ENCODE results near the gene TMEM204.

The TMEM204 gene

DNA sequence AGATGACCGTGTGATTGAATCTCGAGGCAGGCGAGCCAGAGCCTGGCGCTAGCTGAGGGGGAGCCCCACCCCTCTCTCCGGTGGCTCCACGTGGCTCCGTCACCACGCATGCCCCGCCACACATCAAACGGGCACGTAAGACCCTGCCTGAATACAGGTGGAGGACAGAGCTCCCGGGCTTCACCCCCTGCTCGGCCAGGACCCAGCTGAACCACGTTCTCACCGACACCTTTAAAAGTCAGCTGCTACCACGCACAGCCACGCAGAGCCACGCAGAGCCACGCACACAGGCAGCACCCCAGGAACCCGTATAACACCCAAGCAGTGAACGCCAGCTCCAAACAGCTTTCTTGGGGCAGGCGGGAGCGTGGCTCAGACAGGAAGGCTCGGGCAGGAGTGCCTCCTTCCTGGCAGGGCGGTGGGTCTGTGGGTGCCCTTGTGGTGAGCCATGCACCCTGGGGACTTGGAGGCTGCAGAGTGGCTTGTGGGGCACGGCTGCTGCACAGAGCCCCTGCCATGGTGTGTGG is 4.4 kb downstream of the TMEM204 start:
- DNase-seq (ENCODE audit: low read depth in 4 of 4, low spot score in 1 of 4), result no peak

DNA sequence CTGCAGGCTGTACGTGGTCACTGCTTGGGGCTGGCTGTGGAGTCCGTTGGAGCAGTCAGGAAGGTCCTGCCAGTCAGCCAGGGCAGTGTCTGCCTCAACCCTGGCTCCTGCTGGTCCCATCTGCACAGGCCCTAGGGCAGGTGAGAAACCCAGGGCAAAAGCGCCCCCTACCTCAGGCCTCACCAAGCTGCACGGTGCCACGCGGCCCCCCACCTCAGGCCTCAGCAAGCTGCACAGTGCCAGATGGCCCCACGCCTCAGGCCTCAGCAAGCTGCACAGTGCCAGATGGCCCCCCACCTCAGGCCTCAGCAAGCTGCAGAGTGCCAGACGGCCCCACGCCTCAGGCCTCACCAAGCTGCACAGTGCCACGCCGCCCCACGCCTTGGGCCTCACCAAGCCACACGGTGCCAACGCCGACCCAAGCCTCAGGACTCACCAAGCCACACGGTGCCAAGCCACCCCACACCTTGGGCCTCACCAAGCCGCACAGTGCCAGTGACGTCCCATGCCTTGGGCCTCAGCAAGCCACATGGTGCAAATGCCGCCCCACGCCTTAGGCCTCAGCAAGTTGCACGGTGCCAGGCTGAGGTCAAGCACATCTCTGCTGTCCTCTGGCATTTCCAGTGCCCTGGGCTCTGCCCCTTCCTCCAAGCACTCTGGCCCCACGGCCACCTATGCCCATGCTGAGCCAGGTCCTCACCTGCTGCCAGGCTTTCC is 5.5 kb downstream of the TMEM204 start:
- DNase-seq (ENCODE audit: low read depth in 4 of 4, low spot score in 1 of 4), result no peak

DNA sequence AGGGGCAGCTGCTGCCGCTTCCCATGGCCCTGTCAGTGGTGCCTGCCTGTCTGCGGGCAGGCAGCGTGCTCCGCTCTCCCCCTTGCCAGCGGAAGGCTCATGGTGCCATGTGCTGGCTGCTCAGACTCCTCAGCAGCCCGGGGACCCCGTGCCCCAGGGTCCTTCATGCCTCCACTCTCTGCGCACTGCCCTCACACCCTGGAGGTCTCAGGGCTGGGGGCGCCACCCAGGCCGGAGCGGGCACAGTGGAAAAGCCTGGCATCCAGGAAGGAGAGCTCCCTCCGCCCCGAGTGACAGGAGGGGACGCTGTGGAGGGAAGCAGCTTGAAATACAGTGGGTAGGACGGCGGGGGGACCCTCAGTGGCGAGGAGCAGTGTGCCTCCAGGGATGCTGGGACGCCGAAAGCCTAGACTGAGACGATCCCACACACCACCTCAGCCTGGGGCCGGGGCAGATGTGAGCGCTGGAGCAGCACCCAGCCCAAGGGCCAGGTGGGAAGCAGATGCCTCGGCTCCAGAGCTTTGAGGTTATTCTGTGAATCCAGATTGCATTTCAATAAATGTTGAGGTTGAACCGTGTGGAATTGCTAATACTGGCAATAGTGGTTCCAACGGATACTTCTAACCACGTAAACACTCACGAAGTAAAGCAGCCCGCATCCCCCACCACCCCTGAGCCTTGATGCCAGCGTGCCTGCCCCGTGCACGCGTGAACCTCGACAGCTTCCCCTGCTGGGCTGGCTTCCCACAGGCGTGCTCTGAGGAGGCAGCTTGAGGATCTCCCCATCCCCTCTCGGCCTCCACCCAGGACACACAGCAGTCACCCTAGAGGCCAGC is 6.5 kb downstream of the TMEM204 start:
- DNase-seq (ENCODE audit: low read depth in 4 of 4, low spot score in 1 of 4), result no peak

DNA sequence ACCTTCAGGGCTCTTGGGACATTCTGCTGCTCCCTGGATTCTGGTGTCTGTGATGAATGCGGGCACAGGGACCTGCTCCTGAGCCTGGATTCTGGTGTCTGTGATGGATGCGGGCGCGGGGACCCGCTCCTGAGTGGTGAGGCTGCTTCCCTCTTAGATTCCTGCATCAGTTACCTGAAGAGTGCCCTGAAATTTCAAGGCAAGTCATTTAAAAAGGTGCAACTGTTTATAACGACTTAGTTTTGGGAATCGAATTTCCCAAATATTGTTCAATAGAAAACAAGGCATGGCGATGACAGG is 7.0 kb downstream of the TMEM204 start:
- DNase-seq (ENCODE audit: low read depth in 4 of 4, low spot score in 1 of 4), result no peak

DNA sequence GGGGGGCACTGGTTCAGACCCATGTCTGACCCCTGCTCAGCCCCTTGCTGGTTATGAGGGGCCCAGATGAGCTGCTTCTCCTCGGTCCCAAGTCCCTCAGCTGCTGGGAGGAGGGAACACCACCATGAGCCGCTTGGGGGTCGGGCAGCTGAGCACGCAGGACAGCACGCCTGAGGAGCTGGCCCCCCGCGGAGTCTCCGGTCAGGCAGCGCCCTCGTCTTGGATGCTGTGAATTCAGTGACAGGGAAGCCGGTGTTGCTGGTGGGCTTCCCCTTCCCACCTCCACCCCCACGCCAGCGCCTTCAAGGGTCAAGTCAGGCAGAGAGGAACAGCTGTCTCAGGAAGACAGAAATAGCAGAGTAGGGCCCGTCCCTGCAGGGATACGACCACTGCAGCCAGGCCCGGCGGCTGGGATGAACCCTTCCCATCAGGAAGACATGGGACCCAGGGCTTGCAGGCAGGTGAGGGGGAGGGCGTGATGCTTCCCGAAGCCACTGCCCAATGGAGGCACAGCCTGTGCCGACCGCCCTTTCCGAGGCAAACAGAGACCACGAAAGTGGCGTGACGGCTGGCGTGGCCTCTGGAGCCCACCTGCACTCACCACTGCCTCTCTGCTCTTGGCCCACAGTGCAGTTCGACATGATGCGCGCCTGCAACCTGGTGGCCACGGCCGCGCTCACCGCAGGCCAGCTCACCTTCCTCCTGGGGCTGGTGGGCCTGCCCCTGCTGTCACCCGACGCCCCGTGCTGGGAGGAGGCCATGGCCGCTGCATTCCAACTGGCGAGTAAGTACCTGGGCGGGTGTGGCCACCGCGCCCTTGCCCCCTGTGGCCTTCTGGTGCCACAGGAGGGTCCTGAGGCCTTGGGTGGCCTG is 8.1 kb downstream of the TMEM204 start:
- DNase-seq (ENCODE audit: low read depth in 4 of 4, low spot score in 1 of 4), result no peak

DNA sequence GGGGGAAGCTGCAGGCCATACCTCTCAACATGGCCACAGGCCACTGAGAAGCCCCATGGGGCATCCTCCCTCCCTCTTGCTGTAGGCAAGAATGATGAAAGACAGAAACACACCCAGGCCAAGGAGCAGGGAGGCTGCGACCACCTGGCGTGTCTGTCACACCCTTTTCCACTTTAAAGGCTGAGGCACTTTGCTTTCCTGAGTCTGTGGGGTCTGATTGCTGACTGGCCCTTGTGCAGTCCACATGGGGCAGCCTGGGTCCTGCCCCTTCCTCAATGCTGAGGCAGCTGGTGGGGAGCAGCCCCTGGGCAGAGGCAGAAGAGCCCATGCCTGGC is 8.7 kb downstream of the TMEM204 start:
- DNase-seq (ENCODE audit: low read depth in 4 of 4, low spot score in 1 of 4), result no peak

DNA sequence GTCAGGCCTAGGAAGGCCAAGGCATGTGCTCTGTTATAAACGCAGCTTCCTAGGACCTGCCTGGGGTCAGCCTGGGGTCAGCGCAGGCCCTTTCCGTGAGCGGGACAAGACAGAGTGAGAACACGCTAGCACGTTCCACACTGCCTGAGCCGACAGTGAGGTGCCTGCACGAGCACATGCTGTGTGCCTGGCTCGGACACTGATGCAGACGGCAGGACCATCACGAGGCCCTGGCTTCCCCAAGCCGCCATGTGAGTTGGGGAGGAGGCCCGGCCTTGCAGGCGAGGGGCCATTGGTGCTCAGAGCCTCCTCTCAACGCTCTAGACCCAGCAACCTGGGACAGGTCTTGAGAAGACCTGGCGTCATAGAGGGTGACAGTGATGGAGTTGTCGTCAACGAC is 9.1 kb downstream of the TMEM204 start:
- no peak for DNase-seq (ENCODE audit: low read depth in 4 of 4, low spot score in 1 of 4)

DNA sequence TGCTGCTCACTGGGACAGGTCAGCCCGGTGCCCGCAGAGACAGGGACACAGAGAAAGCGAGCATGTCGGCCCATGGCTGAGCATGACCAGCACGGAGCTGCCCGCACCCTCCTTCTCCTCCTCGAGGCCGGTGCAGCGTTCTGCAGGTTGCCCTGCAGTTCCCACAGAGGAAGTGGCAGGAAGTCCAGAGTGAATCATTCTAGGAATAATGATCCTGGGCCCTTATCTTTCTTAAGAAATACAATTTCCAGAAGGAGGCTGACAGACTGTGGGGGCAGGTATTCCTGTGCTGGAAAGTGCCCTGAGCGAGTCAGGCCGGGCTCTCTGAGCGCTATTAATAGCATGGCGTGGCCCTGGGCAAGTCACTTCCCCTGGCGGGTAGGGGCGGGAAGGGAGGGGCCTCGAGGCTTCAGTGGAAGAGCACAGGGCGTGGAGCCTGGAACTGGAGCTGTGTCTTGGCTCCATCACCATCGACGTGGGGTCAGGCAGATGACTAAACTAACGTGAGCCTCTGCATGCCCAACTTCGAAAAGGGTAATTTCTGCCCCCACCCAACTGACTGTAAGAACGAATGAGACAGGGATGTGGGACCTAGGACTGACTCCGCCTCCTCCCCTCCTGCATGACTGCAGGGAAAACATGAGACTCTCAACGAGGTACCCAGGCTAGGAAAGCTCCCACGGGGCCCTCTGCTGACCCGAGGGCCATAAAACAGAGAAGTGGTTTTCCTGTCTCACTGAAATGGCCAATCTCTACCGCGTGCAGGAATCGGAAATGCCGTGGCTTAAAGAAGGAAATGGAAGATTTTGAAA is 9.8 kb downstream of the TMEM204 start:
- DNase-seq (ENCODE audit: low read depth in 4 of 4, low spot score in 1 of 4), result peak in 2 of 4 experiments; percentile 49 to 66

DNA sequence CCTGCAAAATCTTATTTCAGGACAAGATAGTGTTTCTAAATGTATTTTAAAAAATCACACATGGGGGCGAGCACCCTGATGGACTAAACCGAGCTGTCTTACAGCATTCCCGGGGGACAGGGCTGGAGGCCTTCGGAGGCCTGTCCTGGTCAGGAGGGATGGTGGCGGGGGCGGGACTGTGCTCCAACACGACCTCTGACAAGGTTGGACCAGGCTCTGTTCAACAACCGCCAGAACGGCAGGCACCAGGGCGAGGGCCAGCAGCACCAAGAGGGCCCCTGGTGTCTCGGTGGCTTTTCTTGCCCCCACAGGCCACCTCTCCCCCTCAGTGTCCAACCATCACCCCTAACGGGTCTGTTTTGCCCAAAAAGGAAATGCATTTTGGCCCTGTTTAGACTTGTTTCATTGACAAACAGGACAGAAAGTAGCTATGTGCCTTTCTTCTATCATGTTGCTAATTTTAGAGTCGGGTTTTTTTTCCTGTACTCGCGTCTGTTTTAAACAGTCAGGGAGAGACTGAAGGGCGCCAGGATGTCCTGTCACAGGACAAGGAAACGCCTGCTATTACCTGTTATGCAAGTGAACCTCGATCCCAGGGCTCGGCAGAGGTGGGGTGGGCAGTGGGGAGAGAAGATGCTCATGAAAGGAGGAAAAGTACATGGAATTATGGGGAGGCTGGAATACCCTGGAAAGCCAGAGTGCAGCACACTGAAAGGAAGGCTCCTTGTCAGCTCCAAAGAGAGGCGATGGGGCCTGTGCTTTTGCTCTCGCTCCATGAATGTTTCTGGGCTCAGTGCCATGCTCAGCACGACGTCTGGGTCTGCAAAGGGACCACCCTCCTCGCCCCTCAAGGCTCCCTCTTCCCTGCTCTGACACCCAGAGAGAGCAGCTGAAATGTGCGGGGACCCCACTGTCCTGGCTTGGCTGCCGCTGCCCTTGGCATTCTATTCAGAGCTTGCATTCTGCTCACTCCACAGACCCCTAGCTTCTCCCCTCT is 11.9 kb downstream of the TMEM204 start:
- DNase-seq (ENCODE audit: low read depth in 4 of 4, low spot score in 1 of 4), result no peak

DNA sequence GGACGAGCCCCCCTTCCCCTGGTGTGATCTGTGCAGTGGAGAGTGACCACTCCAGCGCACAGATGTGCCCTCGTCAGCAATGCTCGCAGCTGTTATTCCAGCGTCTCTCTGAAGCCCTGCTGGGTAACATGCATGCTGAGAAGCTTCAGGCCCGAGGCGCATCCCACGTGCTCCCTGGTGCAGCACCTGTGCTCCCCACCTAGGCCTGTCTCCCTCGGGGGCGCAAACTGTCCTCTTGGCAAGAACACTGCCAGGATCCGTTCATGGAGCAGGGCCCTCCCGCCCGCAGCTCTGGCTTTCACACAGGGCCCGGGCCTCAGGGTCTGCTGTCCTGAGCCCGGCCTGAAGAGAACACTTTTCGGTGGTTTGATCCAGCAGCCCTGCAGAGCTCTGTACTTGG is 13.0 kb downstream of the TMEM204 start:
- DNase-seq (ENCODE audit: low read depth in 4 of 4, low spot score in 1 of 4), result no peak

DNA sequence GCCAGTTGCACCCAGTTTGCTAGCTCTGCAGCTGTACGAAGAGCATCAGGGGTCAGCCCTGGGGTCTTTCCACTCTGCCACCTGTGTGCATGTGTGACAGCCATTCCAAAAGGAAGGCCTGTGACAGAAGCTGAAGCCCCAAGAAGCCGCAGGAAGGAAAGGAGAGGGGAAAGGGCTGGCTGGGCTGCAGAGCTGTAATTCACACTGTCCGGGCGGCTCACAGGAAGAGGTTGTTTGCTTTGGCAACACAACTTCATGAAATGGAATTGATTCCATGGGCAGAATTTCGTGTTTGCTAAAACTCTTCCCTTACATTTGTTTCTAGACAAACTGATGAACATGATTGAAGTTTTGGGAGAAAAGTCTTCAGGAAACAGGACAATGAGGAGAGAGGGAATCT is 14.8 kb downstream of the TMEM204 start:
- no peak for DNase-seq (ENCODE audit: low read depth in 4 of 4, low spot score in 1 of 4)

DNA sequence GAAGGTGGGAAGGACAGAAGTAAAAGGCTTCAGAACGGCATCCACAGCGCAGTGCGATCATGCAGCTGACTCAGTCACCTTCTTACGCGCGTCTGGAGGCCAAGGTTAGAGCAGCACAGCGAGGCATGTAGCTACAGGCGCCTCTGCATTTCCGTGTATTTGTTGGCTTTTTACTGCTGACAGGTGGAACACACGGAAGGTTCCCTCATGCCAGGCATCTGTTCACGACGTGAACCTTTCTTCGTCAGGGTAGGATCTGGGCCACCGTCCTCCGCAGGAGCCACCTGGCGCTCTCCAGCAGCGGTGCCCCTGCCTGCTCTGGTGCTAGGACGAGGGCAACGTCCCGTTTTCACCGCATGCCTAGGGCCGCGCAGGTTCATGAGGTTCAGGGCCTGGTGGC is 15.3 kb downstream of the TMEM204 start:
- no peak for DNase-seq (ENCODE audit: low read depth in 4 of 4, low spot score in 1 of 4)

DNA sequence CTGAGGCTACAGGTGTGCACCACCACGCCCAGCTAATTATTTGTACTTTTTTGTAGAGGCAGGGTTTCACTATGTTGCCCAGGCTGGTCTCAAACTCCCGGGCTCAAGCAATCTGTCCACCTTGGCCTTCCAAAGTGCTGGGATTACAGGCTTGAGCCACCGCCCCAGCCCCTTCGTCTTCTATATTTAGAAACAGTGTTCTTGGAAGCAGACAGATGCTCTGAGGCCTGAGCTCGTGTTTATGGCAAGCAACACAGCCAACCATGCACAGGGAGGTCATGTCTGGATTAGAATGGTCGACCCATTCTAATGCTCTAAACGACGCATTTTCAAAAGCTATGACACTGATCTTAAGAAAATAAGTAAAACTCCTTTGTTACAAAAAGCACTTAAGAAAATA is 16.6 kb downstream of the TMEM204 start:
- DNase-seq (ENCODE audit: low read depth in 4 of 4, low spot score in 1 of 4), result no peak

DNA sequence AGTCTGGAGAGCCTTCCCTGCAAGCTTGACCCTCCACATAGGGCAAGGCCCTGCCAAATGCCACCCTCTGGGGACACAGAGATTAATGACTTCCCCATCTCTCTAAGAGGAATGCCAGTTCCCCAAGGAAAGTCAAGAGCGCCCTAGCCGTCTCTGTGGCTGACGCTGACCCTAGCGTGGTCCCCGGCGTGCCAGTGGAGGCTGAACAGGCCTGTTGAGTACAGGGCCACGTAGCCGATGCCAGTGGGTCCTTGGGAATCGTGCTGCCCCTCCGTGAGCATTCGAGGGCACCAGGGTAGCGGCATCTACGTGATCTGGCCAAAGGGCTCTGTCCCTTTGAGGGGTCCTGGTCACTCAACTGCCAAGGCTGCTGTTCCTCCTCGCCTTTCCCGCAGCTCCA is 17.2 kb downstream of the TMEM204 start:
- no peak for DNase-seq (ENCODE audit: low read depth in 4 of 4, low spot score in 1 of 4)

DNA sequence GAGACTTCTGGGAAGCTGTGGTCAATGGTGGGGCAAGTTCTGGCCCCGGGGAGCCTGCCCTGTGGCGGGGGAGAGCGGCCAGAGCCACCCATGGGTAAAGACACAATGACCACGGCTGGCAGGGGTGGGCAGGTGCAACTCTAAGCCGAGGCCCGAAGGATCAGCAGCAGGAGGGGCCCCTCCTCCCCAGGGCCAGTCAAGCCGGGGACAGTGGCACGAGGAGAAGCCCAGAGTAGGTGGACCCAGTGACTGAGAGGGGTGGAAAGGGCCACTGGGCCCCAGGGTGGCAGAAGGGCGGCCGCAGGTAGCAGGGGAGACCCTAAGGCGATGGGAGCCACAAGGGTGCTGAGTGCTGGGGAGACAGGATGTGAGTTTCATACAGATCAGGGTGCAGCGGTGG is 17.7 kb downstream of the TMEM204 start:
- no peak for DNase-seq (ENCODE audit: low read depth in 4 of 4, low spot score in 1 of 4)

DNA sequence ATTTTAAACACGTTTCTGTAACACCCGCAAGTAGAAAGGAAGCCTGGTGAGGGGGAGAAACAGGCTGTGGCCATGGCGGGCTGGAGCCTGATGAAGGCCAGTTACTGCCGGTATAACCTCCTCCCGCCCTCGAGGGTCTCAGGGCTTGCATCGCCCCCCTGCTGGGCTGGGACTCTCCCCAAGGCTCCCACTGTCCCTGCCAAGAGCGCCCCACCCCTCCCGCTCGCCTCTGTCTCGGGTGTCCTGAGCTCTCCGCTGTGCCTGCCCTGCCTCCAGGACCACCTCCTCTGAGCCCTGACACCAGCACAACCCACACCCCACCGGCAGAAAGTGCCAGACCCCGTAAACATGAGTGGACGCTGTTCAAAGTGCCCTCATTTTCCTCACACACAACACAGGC is 18.7 kb downstream of the TMEM204 start:
- no peak for DNase-seq (ENCODE audit: low read depth in 4 of 4, low spot score in 1 of 4)

DNA sequence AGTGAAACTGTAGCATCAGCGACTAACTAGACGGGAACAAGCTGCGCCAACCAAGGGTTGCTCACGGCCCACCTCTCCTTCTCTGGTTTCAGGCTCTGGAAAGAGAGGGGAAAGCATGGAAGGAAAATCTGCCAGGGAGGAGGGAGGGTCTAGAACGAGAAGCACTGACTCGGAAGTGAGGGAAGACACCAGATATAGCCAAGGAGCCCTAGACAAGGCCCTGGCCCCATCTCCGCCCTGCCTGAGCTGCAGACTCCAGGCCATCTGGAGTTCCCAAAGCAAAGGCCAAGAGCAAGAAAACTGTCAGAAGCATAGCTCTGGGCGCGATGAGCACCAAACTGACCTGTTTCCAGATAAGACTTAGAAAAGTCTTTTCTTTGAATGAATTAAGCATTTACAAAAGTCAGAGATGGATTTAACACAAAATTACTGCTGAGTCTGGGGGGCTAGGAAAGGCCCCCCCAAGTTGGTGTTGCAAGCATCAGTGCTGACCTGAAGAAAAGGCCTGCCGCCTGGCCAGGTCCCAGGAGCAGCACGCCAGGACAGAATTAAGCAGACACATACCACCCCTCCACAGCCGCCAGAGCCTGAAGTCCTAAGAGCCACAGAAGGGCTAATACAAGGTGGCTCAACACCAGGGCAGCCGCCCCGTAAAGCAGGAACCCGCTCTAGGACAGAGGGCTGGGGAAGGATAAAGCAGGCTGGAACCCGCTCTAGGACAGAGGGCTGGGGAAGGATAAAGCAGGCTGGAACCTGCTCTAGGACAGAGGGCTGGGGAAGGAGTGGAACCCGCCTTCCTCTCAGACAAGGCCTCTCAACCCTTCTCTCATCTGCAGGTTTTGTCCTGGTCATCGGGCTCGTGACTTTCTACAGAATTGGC is 20.7 kb downstream of the TMEM204 start:
- DNase-seq (ENCODE audit: low read depth in 4 of 4, low spot score in 1 of 4), result no peak

DNA sequence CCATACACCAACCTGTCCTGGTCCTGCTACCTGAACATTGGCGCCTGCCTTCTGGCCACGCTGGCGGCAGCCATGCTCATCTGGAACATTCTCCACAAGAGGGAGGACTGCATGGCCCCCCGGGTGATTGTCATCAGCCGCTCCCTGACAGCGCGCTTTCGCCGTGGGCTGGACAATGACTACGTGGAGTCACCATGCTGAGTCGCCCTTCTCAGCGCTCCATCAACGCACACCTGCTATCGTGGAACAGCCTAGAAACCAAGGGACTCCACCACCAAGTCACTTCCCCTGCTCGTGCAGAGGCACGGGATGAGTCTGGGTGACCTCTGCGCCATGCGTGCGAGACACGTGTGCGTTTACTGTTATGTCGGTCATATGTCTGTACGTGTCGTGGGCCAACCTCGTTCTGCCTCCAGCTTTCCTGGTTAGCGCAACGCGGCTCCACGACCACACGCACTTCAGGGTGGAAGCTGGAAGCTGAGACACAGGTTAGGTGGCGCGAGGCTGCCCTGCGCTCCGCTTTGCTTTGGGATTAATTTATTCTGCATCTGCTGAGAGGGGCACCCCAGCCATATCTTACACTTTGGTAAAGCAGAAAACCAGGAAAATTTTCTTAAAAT is 21.5 kb downstream of the TMEM204 start:
- no peak for DNase-seq (ENCODE audit: low read depth in 4 of 4, low spot score in 1 of 4)

All from stimulated activated CD4-positive, alpha-beta T cell treated with anti-CD3 and anti-CD28 coated beads, Interleukin-1b, Interleukin-23, amount 100 ng/mL, for 24 hours (primary cell).